GM12801 (cell line): ENCODE data around the gene ANKFY1.

Experiments
- CTCF ChIP-seq: IDR thresholded peaks from one replicate; pipeline ENCODE4 v1.5.1; 2011; ENCODE audit warnings: control low read depth; ENCODE audit not compliant: insufficient read length; ENCODE audit errors: extremely low read depth

ANKFY1 gene

GRCh38 chr17:4258867-4259266 lies 4.9 kb downstream of the ANKFY1 start:
- no peak for TF ChIP-seq CTCF

DNA sequence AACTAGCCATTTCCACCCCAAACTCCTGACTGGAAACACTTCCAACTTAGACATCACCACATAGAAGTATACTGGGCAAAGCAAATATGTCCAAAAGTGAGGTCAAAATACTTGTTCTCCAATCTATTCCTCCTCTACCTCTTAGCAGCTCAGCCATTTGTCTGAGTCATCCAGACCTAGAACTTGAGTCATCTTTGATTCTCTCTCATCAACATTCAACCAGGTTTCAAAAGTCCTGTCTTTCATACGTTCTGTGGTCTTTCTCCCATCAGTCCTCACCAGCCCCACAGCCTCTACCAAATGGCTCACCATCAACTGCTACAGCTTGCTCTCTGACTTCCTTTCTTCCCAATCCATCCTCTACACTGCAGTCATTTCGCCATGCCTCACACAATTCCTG lies 6.8 kb downstream of the ANKFY1 start:
- TF ChIP-seq CTCF = no peak

- TF ChIP-seq CTCF = no peak
These were observed 12.9 kb downstream of the ANKFY1 start for GRCh38 chr17:4250887-4251286.

DNA sequence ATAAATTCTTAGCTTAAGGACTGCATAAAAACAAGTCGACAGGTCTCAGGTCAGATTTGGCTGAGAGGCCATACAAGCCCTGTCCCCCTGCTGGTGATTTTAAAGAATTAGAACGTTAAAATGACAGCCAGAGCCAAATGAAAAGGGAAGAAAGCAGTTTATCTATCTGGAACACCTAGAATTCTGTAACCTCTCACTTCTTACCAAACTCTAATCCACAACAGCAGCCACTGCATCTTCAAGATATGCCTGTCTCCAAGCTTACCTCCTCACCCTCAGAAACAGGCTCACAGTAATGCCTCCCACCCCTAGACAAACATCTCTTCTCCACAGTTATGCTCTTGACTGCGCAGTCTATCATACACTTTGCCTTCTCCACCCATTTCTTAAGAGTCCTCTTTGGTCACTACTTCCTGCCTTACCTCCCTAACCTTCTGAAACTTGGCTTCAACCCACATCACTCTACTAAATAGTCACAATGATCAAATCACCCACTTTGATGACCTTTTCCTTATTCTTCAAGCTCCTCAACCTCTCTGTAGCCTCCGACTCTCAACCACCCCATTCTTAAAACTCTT lies 14.2 kb downstream of the ANKFY1 start:
- TF ChIP-seq CTCF = no peak

DNA sequence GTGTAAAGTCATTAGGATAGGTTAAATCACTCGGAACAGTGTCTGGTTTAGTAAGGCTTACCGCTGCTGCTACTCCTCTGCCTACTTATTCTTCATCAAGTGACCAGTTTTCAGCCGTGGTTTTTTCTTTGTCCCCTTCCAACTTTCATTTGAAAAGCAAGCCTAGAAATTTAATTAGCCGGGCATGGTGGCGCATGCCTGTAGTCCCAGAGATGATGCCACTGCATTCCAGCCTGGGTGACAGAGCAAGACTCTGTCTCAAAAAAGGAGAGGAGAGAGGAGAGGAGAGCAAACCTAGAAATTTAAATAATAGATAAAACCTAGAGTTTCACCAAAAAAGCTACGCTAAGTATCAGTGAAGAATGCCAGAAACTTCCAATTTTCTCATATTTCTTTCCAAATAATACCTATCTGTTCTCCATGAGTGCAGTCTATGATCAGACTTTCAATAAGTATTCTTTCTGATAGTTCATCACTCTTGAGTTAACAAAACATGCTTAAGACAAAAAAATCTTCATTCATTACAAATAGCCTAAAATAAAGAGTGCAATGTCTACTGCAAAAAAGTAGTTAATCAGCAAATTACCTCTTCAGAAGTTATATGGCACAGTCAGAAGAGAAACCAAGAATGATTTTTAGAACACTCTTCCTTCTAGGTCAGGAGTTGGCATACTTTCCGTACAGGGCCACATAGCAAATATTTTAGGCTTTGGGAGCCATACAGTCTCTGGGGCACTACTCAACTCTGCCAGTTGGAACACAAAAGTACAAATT lies 15.1 kb downstream of the ANKFY1 start:
- no peak for TF ChIP-seq CTCF

GRCh38 chr17:4247971-4248388 lies 15.8 kb downstream of the ANKFY1 start:
- TF ChIP-seq CTCF = no peak

GRCh38 chr17:4247361-4247970 lies 16.3 kb downstream of the ANKFY1 start:
- no peak for TF ChIP-seq CTCF
